KOPT-K1 (cell line): ENCODE data around the gene RHNO1.

Experiments
- H3K27ac ChIP-seq: fragments of 200-600 bp; sonication (generic); 2 replicates; pipeline ENCODE4 v1.5.1; 2016; ENCODE audit warnings: antibody characterized with exemption, mild to moderate bottlenecking, low read depth, low read length; ENCODE audit not compliant: poor library complexity, severe bottlenecking
- H3K36me3 ChIP-seq: fragments of 200-600 bp; sonication (generic); 2 replicates; pipeline ENCODE4 v1.5.1; 2017; ENCODE audit warnings: antibody characterized with exemption, mild to moderate bottlenecking, low read length, moderate library complexity; ENCODE audit not compliant: insufficient read depth
- H3K9me3 ChIP-seq: fragments of 200-600 bp; sonication (generic); 2 replicates; pipeline ENCODE4 v1.5.1; 2017; ENCODE audit warnings: antibody characterized with exemption, low read length, mild to moderate bottlenecking; ENCODE audit not compliant: insufficient read depth, poor library complexity, severe bottlenecking

The RHNO1 gene

GRCh38 chr12:2919249-2919648, 42.2 kb downstream of the RHNO1 start:
- H3K9me3 ChIP-seq = no peaks in the 10 kb centered on the region
- no peak overlapping the region for H3K27ac ChIP-seq
- H3K36me3 ChIP-seq = peaks cover 24% of the 10 kb centered on the region

- H3K9me3 ChIP-seq = no peaks in the 10 kb centered on the region
- peaks cover 35% of the 10 kb centered on the region for H3K36me3 ChIP-seq
- H3K27ac ChIP-seq = no peak overlapping the region
Measured at GRCh38 chr12:2922329-2922728, 45.3 kb downstream of the RHNO1 start.

- Histone ChIP-seq H3K36me3 (peaks cover 35% of the 10 kb centered on the region), H3K9me3 (no peaks in the 10 kb centered on the region), H3K27ac (no peak overlapping the region)
Measured at GRCh38 chr12:2923057-2923456, 46.0 kb downstream of the RHNO1 start.

GRCh38 chr12:2924019-2924418, 47.0 kb downstream of the RHNO1 start:
- peaks cover 35% of the 10 kb centered on the region for H3K36me3 ChIP-seq
- no peak overlapping the region for H3K27ac ChIP-seq
- no peaks in the 10 kb centered on the region for H3K9me3 ChIP-seq

DNA sequence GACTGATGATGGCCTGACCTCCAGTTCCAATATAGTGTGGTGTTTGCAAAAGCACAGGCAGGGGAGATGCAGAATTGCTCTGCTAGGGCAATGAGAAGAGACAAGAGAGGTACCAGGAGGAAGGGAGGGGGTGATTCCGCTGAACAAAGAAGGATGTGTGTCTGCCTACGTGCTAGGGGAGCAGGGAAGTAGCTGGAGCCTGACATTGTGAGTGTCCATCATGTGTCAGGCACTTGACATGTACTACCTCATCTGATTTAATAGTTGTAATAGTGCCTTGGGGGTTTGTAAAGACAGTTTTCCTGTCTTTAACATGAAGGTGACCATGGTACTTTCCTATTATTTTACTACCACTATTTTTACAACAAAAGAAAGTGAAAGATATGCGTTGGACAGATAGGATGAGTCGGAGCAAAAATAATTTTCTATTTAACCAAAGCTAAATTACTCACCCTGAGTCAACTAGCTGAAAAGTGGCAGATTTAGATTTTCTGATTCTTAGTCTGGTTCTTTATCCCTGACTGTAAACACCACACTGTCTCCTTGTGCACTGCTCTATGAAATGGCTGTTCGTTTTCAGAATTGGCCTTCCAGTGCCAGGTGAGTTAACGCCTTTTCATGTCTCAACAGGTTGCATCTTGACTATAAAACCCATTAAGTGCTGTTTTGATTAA, 48.4 kb downstream of the RHNO1 start:
- Histone ChIP-seq H3K27ac (no peak overlapping the region), H3K36me3 (peaks cover 35% of the 10 kb centered on the region), H3K9me3 (no peaks in the 10 kb centered on the region)

DNA sequence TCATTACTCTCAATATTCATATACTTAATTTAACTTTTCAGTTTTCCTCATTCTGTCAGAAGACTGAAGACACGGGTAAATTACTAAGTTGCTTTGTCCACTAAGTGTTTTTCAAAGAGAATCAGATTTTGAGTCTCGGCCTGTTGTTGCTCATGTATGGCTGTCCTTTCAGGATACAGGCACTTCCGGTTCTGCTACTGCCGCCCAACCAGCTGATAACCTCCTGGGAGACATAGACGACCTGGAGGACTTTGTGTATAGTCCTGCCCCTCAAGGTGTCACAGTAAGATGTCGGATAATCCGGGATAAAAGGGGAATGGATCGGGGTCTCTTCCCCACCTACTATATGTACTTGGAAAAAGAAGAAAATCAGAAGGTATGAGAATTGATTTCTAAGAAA, 53.8 kb downstream of the RHNO1 start:
- H3K36me3 ChIP-seq = peaks cover 39% of the 10 kb centered on the region; the same call in 1 of the 2 replicates
- no peak overlapping the region for H3K27ac ChIP-seq
- no peaks in the 10 kb centered on the region for H3K9me3 ChIP-seq

GRCh38 chr12:2933586-2933985, 56.6 kb downstream of the RHNO1 start:
- H3K27ac ChIP-seq = no peak overlapping the region
- H3K9me3 ChIP-seq = no peaks in the 10 kb centered on the region
- H3K36me3 ChIP-seq = peaks cover 38% of the 10 kb centered on the region; the same call in 1 of the 2 replicates

DNA sequence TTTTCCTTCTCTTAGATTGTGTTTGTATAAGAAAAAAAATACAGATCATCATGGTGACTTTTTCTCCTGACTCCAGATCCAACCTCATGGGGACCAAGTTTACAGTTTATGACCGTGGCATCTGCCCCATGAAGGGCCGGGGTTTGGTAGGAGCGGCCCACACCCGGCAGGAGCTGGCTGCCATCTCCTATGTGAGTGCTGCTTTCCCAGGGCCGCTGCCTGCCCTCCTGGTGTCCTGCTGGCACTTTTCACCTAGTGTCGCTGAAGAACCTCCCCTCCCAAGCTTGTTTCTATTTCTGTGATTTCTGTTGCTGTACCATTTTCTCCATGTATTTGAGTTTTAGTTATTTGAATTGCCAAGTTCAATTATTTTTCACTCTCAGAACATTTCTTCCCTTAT, 57.3 kb downstream of the RHNO1 start:
- Histone ChIP-seq H3K9me3 (no peaks in the 10 kb centered on the region), H3K36me3 (peaks cover 46% of the 10 kb centered on the region; the same call in 1 of the 2 replicates), H3K27ac (no peak overlapping the region)

DNA sequence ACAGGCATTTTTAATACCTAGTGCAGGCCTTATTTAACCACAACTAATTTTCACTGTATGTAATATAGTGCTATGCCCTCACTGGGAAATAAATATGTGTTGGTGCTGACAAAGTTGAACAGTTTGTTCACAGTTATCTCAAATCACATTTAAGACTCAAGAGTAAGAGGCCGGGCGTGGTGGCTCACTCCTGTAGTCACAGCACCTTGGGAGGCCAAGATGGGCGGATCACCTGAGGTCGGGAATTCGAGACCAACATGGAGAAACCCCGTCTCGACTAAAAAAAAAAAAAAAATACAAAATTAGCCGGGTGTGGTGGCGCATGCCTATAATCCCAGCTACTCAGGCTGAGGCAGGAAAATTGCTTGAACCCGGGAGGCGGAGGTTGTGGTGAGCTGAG, 59.3 kb downstream of the RHNO1 start:
- H3K27ac ChIP-seq = no peak overlapping the region
- H3K36me3 ChIP-seq = peaks cover 55% of the 10 kb centered on the region
- no peaks in the 10 kb centered on the region for H3K9me3 ChIP-seq

DNA sequence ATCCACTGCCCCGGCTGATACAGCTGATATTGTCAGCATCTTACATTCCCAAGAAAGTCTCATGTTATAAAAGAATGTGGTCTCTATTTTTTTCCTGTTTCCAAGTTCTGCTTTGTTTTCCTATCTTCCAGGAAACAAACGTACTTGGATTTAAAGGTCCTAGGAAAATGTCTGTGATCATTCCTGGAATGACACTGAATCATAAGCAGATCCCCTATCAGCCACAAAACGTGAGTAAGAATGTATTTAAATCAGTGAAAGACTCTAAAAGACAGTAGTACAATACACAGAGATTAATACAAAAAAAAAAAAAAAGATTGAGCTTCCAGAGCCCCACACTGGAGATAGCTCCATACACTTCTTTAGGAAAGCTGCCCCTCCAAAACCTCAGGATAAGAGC, 60.5 kb downstream of the RHNO1 start:
- H3K9me3 ChIP-seq = no peaks in the 10 kb centered on the region
- H3K36me3 ChIP-seq = peaks cover 45% of the 10 kb centered on the region
- no peak overlapping the region for H3K27ac ChIP-seq
